ENCODE results near the gene ABI3BP. TPM values are rescaled to one million over a fixed set of nuclear protein-coding genes. Genes with fewer than 3 reads are reported as not detected.

ABI3BP gene
- total RNA-seq, 5 donors from 2014 or later (not counting 1 experiment from before 2014, with no cell fraction given) = 0.18 to 0.66 (median 0.43) TPM; not detected in 2

DNA sequence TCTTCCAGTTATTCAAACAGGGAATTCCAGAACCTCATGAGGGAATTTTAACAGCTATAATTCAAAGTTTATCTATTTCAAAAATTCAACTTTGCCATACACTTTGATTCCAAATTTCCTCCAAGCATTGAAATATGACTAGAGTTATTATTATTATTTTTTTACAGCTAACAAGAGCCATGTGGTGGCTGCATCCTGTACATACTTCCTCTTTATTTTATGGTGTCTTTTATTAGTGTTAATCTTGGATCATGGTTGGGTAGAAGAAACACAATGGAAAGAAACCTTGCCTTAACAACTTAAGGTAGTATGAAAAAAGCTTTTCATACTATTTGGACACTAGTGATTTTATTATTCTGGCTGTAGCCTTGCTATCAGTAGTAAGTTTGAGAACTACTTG lies 231.3 kb downstream of the ABI3BP start:
- Mint-ChIP-seq H3K4me1 (peaks cover 0 to 11% (median 1%) of the 10 kb centered on the region in 3 donors), H3K27me3 (no peaks in the 10 kb centered on the region), H3K36me3 (peaks cover 9% of the 10 kb centered on the region), H3K4me3 (no peak overlapping the region), H3K27ac (no peak overlapping the region), H3K9me3 (no peaks in the 10 kb centered on the region)
- no peak overlapping the region for H3K27ac ChIP-seq (ENCODE audit: low read length)
- POLR2A ChIA-PET = no interaction called here
- ATAC-seq (replicated peaks in 1 of 4) (no peak), DNase-seq (no peak)
- H3K27me3 ChIP-seq (replicated peaks in 1 of 2; ENCODE audit: control insufficient read depth in 2 of 2, extremely low read depth in 1 of 2, insufficient read depth in 2 of 2, low read length in 1 of 2) = no peaks in the 10 kb centered on the region
- no peaks in the 10 kb centered on the region for H3K4me1 ChIP-seq (ENCODE audit: control insufficient read depth in 1 of 2, extremely low read depth in 1 of 2, insufficient read depth in 2 of 2, low read length in 2 of 2)
- H3K9me3 ChIP-seq = no peaks in the 10 kb centered on the region
- no peaks in the 10 kb centered on the region for H3K36me3 ChIP-seq (ENCODE audit: control insufficient read depth in 2 of 2, extremely low read depth in 1 of 2, insufficient read depth in 1 of 2, low read length in 1 of 2)
- CTCF ChIA-PET = interaction anchor here in 1 of 2 donors (0.6 kb wide), 1 partner anchor 172 kb away, joined by 4 read pairs; no protein-coding TSS in a partner anchor
- H3K4me3 ChIP-seq (ENCODE audit: control insufficient read depth in 1 of 2, extremely low read depth in 1 of 2, low read length in 1 of 2) = no peak overlapping the region

- H3K4me3 ChIP-seq (ENCODE audit: control insufficient read depth in 1 of 2, extremely low read depth in 1 of 2, low read length in 1 of 2) = no peak overlapping the region
- no peaks in the 10 kb centered on the region for H3K9me3 ChIP-seq
- H3K27me3 ChIP-seq (replicated peaks in 1 of 2; ENCODE audit: control insufficient read depth in 2 of 2, extremely low read depth in 1 of 2, insufficient read depth in 2 of 2, low read length in 1 of 2) = no peaks in the 10 kb centered on the region
- Mint-ChIP-seq H3K9me3 (no peaks in the 10 kb centered on the region), H3K36me3 (peaks cover 11% of the 10 kb centered on the region), H3K27me3 (no peaks in the 10 kb centered on the region), H3K4me1 (peaks cover 0 to 11% (median 1%) of the 10 kb centered on the region in 3 donors), H3K27ac (no peak overlapping the region), H3K4me3 (no peak overlapping the region)
- no peak overlapping the region for H3K27ac ChIP-seq (ENCODE audit: low read length)
- POLR2A ChIA-PET = no interaction called here
- DNase-seq = peak in 3 of 35 experiments; percentile 5 to 14 (median 8)
- CTCF ChIA-PET = interaction anchor here in 1 of 2 donors (0.5 to 0.6 kb wide), 2 partner anchors 171 to 930 kb away, joined by 3 to 4 read pairs; no protein-coding TSS in a partner anchor
- no CpG with 5 or more reads among the region's 1 CpG for WGBS (ENCODE audit: insufficient coverage)
- no peaks in the 10 kb centered on the region for H3K4me1 ChIP-seq (ENCODE audit: control insufficient read depth in 1 of 2, extremely low read depth in 1 of 2, insufficient read depth in 2 of 2, low read length in 2 of 2)
- no peaks in the 10 kb centered on the region for H3K36me3 ChIP-seq (ENCODE audit: control insufficient read depth in 2 of 2, extremely low read depth in 1 of 2, insufficient read depth in 1 of 2, low read length in 1 of 2)
- ATAC-seq (replicated peaks in 1 of 4) = peak; percentile 34 to 64 (median 61)
Observed at GRCh38 chr3:100761211-100761942, 231.8 kb downstream of the ABI3BP start.

DNA sequence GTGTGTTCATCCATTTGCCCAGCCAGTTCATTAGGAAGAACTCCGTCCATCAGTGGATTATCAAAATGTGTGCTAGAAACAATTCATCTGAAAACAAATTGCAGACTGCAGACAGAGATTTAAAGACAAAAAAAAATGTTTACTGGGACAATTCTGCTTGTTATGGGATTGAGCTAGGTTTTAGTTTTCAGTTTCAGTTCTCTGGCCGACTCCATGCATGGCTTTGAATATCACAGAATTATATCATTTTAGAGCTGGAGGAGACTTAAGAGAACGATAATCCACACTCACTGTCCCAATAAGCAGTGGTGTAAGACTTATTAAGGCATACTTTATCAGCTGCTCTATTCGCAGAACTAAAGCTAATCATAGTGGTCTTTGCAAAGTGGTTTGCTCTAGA lies 232.8 kb downstream of the ABI3BP start:
- Mint-ChIP-seq H3K27ac (no peak overlapping the region), H3K36me3 (peaks cover 11% of the 10 kb centered on the region), H3K4me3 (no peak overlapping the region), H3K9me3 (no peaks in the 10 kb centered on the region), H3K27me3 (no peaks in the 10 kb centered on the region), H3K4me1 (peaks cover 0 to 8% (median 0%) of the 10 kb centered on the region in 3 donors)
- DNase-seq (no peak), ATAC-seq (replicated peaks in 1 of 4) (no peak)
- H3K36me3 ChIP-seq (ENCODE audit: control insufficient read depth in 2 of 2, extremely low read depth in 1 of 2, insufficient read depth in 1 of 2, low read length in 1 of 2) = no peaks in the 10 kb centered on the region
- no peaks in the 10 kb centered on the region for H3K4me1 ChIP-seq (ENCODE audit: control insufficient read depth in 1 of 2, extremely low read depth in 1 of 2, insufficient read depth in 2 of 2, low read length in 2 of 2)
- H3K9me3 ChIP-seq = no peaks in the 10 kb centered on the region
- WGBS (ENCODE audit: insufficient coverage) = 85% methylated on average over 1 of the region's 4 CpGs
- POLR2A ChIA-PET = no interaction called here
- no peak overlapping the region for H3K4me3 ChIP-seq (ENCODE audit: control insufficient read depth in 1 of 2, extremely low read depth in 1 of 2, low read length in 1 of 2)
- no peak overlapping the region for H3K27ac ChIP-seq (ENCODE audit: low read length)
- CTCF ChIA-PET = no interaction called here
- no peaks in the 10 kb centered on the region for H3K27me3 ChIP-seq (replicated peaks in 1 of 2; ENCODE audit: control insufficient read depth in 2 of 2, extremely low read depth in 1 of 2, insufficient read depth in 2 of 2, low read length in 1 of 2)

DNA sequence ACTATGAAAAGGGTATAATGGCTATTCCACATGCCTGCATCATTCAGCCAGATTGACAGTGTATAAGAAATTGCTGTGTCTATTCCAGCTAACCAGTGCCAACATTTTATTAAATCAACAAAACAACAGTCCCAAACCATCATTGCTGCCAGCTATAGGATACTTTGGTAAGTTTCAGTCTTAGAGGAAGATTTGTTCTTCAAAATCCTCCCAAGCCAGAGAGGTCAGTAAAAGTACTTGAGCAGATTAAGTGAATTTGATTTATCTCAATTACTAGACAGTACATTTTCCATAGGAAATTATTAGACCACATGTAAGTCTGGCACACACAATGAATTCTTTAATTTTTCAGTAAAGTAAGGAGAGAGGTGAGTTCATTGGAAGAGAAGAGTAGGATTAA lies 233.3 kb downstream of the ABI3BP start:
- Mint-ChIP-seq H3K9me3 (no peaks in the 10 kb centered on the region), H3K27me3 (no peaks in the 10 kb centered on the region), H3K36me3 (peaks cover 14% of the 10 kb centered on the region), H3K27ac (no peak overlapping the region), H3K4me3 (no peak overlapping the region), H3K4me1 (peaks cover 0 to 6% (median 0%) of the 10 kb centered on the region in 3 donors)
- H3K4me1 ChIP-seq (ENCODE audit: control insufficient read depth in 1 of 2, extremely low read depth in 1 of 2, insufficient read depth in 2 of 2, low read length in 2 of 2) = no peaks in the 10 kb centered on the region
- no peaks in the 10 kb centered on the region for H3K36me3 ChIP-seq (ENCODE audit: control insufficient read depth in 2 of 2, extremely low read depth in 1 of 2, insufficient read depth in 1 of 2, low read length in 1 of 2)
- DNase-seq = no peak
- POLR2A ChIA-PET = no interaction called here
- H3K27ac ChIP-seq (ENCODE audit: low read length) = no peak overlapping the region
- CTCF ChIA-PET = interaction anchor here in 1 of 2 donors (0.6 to 0.8 kb wide), 2 partner anchors 903 to 1665 kb away, joined by 3 to 4 read pairs; no protein-coding TSS in a partner anchor
- no peaks in the 10 kb centered on the region for H3K27me3 ChIP-seq (replicated peaks in 1 of 2; ENCODE audit: control insufficient read depth in 2 of 2, extremely low read depth in 1 of 2, insufficient read depth in 2 of 2, low read length in 1 of 2)
- no peaks in the 10 kb centered on the region for H3K9me3 ChIP-seq
- no peak overlapping the region for H3K4me3 ChIP-seq (ENCODE audit: control insufficient read depth in 1 of 2, extremely low read depth in 1 of 2, low read length in 1 of 2)
- ATAC-seq (replicated peaks in 1 of 4) = no peak

GRCh38 chr3:100759159-100759558 lies 234.1 kb downstream of the ABI3BP start:
- DNase-seq (no peak), ATAC-seq (replicated peaks in 1 of 4) (no peak)
- POLR2A ChIA-PET = no interaction called here
- Mint-ChIP-seq H3K27ac (peak overlapping the region in 1 of 2 donors; percentile 7), H3K4me1 (peaks cover 0 to 5% (median 0%) of the 10 kb centered on the region in 3 donors), H3K4me3 (no peak overlapping the region), H3K27me3 (no peaks in the 10 kb centered on the region), H3K36me3 (peaks cover 18% of the 10 kb centered on the region), H3K9me3 (no peaks in the 10 kb centered on the region)
- Histone ChIP-seq H3K36me3 (ENCODE audit: control insufficient read depth in 2 of 2, extremely low read depth in 1 of 2, insufficient read depth in 1 of 2, low read length in 1 of 2) (no peaks in the 10 kb centered on the region), H3K27ac (ENCODE audit: low read length) (no peak overlapping the region), H3K27me3 (replicated peaks in 1 of 2; ENCODE audit: control insufficient read depth in 2 of 2, extremely low read depth in 1 of 2, insufficient read depth in 2 of 2, low read length in 1 of 2) (no peaks in the 10 kb centered on the region), H3K9me3 (no peaks in the 10 kb centered on the region), H3K4me3 (ENCODE audit: control insufficient read depth in 1 of 2, extremely low read depth in 1 of 2, low read length in 1 of 2) (no peak overlapping the region), H3K4me1 (ENCODE audit: control insufficient read depth in 1 of 2, extremely low read depth in 1 of 2, insufficient read depth in 2 of 2, low read length in 2 of 2) (no peaks in the 10 kb centered on the region)
- CTCF ChIA-PET = interaction anchor here in 1 of 2 donors (0.6 to 0.8 kb wide), 2 partner anchors 904 to 1666 kb away, joined by 3 to 4 read pairs; no protein-coding TSS in a partner anchor
- 47% methylated on average over 2 of the region's 3 CpGs for WGBS (ENCODE audit: insufficient coverage)

GRCh38 chr3:100756441-100756840 lies 236.8 kb downstream of the ABI3BP start:
- Mint-ChIP-seq H3K4me3 (no peak overlapping the region), H3K27ac (no peak overlapping the region), H3K36me3 (peaks cover 37% of the 10 kb centered on the region), H3K9me3 (no peaks in the 10 kb centered on the region), H3K4me1 (peaks cover 0 to 5% (median 0%) of the 10 kb centered on the region in 3 donors), H3K27me3 (no peaks in the 10 kb centered on the region)
- no peaks in the 10 kb centered on the region for H3K9me3 ChIP-seq
- ChIA-PET POLR2A (no interaction called here), CTCF (no interaction called here)
- no peak for ATAC-seq (replicated peaks in 1 of 4)
- no peaks in the 10 kb centered on the region for H3K4me1 ChIP-seq (ENCODE audit: control insufficient read depth in 1 of 2, extremely low read depth in 1 of 2, insufficient read depth in 2 of 2, low read length in 2 of 2)
- no CpG with 5 or more reads among the region's 2 CpGs for WGBS (ENCODE audit: insufficient coverage)
- no peak overlapping the region for H3K4me3 ChIP-seq (ENCODE audit: control insufficient read depth in 1 of 2, extremely low read depth in 1 of 2, low read length in 1 of 2)
- peaks cover 0 to 13% of the 10 kb centered on the region in 2 donors for H3K36me3 ChIP-seq (ENCODE audit: control insufficient read depth in 2 of 2, extremely low read depth in 1 of 2, insufficient read depth in 1 of 2, low read length in 1 of 2)
- no peak for DNase-seq
- H3K27ac ChIP-seq (ENCODE audit: low read length) = no peak overlapping the region
- no peaks in the 10 kb centered on the region for H3K27me3 ChIP-seq (replicated peaks in 1 of 2; ENCODE audit: control insufficient read depth in 2 of 2, extremely low read depth in 1 of 2, insufficient read depth in 2 of 2, low read length in 1 of 2)
